Smooth muscle cell of the brain vasculature (primary cell): ENCODE data around the gene LYRM4.
"Not testable (repeated sequence)": the region's sequence is repeated elsewhere in the genome, so short reads cannot be mapped to it uniquely, and the experiment has no call there.

Experiments used
- DNase-seq: peaks from one replicate; pipeline ENCODE4 v3.0.0-alpha.2; 2012; ENCODE audit warnings: low read depth, low spot score

Gene LYRM4

DNA sequence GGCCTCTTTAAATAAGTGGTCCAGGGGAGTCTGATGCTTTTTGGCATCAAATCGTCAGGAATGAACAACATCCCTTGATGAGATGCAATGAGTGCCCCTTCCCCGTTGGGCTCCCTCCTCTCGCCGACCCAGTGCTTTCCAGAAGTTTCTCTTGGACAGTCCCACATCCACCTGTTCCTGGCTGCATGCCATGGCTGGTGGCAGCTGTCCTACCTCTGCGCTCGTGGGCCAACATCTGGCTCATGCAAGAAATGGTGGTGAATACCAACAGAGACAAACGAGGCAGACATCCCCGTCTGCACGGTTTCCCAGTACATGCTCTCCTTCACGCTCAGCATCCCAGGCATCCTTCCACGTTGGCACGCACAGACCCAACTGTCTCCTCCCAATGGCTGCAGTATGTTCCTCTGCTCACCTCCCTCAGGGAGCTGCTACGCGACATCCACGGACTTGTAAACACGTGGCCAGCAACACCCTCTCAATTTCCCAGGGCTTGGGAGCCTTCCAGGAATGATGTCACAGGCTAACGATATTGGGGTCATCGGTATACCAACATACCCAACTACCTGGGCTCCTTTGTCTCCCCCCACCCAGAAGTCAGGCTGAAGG, 138.1 kb downstream of the LYRM4 start:
- no peak for DNase-seq

DNA sequence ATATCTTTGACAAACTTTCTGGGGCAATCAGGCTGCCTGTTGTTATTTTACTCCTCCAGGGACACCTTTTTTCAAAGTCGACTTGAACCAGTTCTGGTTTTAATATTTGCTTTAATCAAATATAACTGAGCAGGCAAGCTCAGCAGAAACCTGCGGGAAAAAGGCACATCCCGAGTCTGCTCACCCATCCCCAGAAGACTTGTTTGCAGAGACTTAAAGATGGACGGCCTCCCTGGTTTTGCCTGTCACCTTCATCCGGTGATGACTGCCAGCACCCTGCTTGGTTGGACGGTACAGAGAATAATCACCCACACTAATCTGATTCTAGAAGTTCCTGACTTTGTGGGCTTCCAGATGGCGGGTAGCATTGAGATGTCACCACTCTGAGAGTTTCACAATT, 138.8 kb downstream of the LYRM4 start:
- no peak for DNase-seq

- DNase-seq = no peak
Measured at GRCh38 chr6:5121479-5121878, 139.3 kb downstream of the LYRM4 start.

GRCh38 chr6:5120543-5120942, 140.2 kb downstream of the LYRM4 start:
- DNase-seq = not testable (repeated sequence)

DNA sequence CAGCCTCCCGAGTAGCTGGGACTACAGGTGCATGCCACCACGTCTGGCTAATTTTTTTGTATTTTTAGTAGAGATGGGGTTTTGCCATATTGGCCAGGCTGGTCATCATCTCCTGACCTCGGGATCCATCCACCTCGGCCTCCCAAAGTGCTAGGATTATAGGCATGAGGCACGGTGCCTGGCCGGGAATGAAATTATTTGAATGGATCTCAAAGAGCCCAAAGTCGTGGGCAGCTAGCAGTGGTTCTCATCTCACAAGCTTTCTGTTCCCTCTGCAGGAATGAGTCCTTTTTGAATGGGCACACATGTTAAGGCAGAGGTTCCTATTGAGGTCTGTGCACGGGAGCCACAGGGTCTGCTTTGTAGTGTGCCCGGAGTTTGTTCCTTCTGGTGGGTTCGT, 140.7 kb downstream of the LYRM4 start:
- DNase-seq = no peak

DNA sequence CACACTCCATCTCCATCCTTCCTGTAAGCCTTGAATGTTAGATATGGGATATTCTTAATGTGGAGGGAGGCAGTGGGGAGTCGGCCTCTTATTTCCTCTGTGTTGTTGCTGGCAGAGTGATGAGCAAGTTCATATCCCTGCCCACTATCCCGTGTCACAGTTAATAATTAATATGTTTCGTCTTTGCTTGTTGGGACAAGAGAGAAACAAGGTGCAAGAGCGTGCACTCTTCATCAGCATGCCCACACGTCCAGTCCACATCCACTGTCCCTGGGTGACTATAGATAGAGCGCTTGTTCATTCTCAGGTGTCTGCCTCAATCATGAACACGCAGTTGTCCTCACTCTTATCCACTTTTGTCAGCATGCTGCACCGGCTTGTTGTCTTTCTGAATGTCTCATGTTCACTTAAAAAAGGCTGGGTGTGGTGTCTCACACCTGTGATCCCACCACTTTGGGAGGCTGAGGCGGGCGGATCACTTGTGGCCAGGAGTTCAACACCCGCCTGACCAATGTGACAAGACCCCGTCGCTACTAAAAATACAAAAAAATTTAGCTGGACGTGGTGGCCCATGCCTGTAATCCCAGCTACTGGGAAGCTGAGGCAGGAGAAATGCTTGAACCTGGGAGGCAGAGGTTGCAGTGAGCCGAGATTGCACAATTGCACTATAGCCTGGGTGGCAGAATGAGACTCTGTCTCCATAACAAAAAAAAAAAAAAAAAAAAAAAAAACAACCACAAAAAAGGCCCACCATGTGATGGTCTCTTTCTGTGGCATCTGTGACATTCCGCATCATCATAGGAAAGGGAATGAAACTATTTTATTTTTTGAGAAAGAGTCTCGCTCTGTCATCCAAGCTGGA, 141.4 kb downstream of the LYRM4 start:
- DNase-seq = no peak

DNA sequence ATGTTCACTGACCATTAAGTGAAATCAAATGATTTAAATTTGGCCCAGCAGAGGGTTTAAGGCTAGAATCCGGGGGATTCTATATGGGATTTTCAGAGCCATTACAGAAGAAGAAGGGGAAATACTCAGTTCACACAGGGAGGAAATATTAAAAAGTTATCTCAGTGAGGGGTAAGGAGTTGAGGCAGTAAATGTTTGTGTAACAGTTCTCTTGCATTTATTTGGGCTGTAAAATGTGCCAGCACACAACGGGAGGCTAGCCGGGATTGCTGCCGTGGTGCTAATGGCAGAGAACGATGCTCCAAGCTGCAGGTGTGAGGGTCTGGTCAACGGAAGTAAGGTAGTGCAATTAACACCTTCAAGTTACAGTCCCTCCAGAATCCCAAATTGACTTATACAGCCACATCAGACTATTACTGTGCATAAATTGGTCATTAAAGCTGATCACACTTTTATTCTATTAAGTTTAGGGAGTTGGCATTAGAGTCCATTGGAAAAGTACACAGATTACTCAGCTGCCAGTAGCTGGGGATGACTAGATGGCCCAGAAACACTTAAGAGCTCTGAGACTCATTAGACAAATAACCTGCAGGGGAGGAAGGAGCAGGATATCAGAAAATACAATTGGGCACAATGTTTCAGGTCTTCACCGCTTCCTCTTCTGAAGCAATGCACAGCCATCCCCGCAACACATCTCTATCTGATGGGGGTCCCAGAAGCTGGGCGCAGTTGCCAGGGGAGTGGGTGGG, 144.3 kb downstream of the LYRM4 start:
- DNase-seq = no peak

DNA sequence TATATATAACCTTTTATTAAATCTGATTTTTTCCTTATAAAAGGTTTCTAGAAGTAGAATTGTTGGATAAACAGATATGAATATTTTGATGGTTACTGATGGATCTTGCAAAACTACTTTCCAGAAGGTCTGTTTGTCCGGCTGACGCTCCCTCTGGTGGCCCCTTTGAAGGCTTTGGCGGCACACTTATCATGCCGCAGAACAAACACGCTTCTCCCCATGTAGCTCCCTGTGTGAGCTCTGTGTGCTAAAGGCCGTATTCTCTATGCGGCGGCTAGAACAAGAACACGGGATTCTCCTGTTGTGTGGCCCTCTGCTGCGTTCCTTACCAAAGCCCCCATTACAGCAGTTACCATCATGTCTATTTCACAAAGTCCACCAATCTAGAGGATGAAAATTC, 145.6 kb downstream of the LYRM4 start:
- peak; percentile 83 for DNase-seq

DNA sequence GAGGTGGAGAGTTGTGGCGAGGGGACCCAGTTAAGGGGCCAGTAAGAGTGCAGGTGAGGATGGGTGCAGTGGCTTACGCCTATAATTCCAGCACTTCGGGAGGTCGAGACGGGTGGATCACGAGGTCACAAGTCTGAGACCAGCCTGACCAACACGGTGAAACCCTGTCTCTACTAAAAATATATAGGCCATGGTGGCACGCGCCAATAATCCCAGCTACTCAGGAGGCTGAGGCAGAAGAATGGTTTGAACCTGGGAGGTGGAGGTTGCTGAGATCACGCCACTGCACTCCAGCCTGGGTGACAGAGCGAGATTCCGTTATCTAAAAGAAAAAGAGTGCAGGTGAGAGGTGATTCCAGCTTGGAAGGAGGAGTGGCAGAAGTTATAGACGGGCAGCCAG, 147.7 kb downstream of the LYRM4 start:
- no peak for DNase-seq

DNA sequence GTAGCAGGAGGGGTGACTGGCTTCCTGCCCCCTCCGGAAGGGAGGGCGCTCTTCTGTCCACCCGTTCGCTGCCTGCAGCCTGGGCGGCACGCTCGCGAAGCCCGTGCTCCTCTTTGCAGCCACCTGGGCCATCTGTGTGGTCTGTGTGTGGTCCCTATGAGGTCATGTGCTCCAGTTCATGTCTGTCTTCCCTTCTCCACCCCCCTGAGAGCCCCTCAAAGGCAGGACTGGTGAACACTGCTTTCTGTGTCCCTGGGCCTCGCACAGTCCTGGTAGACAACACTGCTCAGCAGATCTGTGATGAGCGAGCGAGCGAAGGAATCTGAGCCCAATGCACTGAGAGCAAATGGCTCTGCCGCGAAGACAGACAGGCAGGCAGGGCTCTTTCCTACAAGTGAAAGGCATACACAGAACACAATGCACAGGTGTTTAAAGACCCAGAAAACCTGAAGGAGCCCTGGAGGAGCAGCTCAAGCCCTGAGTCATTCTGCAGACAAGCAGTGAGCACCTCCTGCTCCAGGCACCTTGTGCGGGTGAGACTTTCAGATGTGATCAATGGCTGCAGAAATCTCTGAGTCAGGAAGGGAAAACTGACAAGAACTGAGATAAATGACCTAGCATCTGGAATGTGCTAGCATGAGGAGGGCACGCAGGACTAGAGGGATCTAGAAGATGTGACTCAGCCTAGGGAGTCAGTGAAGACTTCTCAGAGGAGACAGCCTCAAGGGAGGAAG, 148.5 kb downstream of the LYRM4 start:
- DNase-seq = no peak

DNA sequence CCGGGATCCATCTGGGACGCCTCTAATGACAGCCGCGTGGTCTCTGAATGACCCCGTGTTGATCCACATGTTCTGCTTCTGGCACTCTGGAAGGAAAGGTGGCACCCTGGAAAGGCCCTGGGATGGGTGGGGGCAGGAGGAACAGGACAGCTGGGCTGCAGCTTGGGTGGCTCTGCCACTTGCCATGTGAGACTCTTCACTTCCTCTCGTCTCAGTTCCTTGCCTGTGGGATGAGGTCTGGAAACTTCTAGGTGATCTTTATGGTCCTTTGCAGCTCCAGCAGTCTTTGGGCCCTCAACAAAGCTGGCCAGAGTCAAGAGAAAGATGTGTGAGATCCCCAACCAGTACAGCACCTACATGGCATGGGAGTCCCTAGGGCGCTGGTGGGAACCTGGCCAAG, 149.1 kb downstream of the LYRM4 start:
- no peak for DNase-seq

DNA sequence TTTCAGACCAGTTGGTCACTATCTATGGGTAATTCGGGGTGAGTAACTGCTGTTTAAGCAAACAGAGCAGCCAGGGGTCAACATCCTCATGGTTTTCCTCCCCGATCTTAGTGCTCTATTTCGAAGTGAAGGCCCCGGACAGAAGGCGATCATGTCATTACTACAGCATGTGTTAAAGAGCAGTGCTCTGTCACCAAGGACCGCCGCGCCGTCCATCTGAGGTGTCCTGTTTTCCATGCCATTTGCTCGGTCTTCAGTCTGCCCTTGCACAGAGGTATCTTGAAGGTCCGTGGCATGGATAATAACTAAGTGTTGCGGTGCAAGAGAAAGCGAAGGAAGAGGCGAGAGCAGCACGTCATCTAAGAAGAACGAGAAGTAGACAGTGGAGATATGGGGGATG, 150.5 kb downstream of the LYRM4 start:
- DNase-seq = no peak

- DNase-seq = no peak
Measured at GRCh38 chr6:5109436-5109835, 151.3 kb downstream of the LYRM4 start.

DNA sequence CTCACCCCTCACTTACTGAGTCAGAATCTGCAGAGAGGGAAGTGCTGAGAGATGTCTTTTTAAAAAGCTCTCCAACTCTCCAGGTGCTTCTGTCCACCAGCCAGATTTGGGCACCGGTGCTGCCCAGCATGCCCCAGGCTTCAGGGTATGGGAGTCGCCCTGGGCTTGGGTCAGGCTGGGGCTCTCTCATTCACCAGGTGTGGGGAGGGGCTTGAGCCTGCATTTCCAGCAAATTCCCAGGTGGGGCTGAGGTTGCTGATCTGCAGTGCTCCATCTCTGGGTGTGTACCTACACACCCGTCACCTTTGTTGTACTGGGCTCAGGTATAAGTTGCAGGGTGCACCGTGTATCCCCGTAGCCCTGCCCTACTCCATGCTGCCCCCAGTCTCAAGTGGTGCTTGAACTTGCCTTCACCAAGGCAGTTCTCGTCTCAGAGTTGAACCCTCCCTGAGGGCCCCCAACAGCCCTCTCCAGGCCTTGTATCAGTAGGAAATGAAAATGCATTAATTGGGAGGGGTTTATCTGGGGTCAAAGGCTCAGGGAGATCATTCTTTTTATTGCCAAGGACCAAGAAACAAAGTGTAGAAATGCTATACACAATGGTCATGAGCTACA, 152.1 kb downstream of the LYRM4 start:
- no peak for DNase-seq

GRCh38 chr6:5108068-5108467, 152.7 kb downstream of the LYRM4 start:
- no peak for DNase-seq

DNA sequence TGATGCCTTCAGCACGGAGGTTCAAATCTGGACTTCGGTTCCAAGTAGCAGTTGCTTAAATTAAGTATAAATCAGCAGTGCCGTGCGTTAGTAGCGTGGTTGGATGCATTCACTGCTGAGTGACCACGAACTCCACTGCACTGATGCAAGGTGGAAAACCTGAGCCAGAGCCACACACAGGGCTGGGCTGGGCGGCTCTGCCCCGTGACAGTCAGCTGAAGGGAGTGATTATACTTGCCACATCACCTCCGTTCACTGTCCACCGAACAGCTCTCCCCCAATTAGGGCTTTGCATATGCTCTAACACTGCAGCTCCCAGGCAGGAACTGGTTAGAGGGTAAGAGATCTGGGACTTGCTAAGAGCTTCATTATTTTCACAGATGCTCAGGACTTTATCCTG, 153.4 kb downstream of the LYRM4 start:
- no peak for DNase-seq

DNA sequence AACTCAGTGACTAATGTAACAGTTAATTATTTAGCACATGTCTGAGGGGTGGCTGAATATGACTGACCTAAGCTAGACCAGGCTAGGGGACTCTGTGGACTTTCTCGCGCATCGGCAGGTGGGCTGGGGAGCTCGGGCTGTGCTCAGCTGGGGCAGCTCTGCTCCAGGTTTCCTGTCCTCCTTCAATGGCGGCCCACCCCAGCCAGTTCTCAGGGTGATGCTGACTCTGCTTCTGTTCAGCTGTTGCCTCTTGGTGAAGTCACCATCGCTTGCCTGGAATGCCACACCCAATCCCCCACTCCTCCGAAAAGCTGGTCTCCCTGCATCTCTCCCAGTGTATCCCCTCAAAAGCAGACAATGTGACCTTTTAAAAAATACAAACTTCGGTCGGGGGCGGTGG, 155.6 kb downstream of the LYRM4 start:
- DNase-seq = no peak

GRCh38 chr6:5104667-5105066, 156.1 kb downstream of the LYRM4 start:
- DNase-seq = no peak

DNA sequence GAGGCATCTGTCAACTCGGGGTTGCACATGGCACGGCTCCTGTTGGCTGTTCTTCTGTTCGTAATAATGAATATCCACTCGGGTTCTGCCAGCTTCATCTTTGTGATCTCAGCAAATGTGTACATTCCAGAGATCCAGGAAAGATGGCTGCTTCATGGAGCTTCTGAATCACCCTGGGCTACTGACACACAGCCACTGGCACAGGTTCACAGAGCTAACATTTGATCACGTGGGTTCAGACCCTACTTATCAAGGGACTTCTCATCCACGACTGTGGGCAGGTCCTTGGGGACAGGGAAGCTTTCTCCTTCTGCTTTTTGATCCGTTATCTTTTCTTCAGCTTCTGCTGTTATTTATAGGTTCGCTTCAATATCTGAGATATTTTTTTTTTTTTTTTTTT, 157.5 kb downstream of the LYRM4 start:
- no peak for DNase-seq

DNA sequence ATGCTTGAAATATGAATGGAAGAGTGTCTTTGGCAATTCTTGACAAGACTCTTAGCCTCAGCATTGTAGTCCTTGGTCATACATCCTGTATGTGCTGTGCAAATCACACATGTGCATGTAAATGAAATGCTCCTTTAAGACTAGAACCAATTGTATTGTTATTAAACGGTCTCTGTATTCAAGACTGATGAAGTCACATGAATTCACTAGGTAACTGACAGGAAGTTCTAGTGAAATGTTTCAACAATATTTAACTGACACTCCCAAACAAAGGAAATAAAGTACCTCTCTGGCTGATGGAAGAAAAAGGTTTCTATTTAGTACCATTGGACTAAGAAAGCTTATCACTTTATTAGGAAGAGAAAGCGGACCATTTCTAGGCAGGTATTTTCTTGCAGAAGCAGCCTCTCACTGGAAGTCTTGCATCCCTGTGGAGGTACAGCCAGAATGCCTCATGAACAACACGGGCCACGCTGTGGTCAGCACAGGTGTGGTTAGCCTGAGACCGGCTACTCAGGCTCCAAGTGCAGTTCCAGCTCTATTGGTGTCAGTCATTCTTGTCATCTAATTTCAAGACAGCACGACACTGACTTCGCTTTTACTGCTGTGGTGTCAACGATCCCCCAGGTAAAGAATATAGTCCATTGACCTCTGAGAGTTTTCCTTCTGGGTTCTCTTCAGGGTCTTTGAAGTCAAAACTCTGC, 158.3 kb downstream of the LYRM4 start:
- DNase-seq = no peak

DNA sequence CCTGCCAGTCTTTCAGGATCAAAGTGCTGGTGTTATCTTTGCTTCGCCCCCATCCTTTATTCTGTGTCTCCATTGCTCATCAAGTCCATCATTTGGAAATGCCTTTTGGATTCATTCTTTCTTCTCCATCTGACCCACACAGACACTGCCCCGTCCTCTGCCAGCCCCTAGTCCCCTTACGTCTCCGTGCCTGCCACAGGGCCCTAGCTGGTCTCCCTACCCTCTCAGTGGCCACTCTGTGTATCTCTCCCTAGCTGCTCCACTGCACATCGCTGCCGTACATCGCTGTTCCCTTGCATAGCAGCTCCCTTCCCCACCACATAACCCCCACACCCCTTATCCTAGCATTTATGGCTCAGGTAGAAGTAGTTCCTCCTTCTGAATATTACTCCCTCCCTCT, 159.9 kb downstream of the LYRM4 start:
- DNase-seq = no peak
